ENCODE results near the gene ALK. TPM values are rescaled to one million over a fixed set of nuclear protein-coding genes. Genes with fewer than 3 reads are reported as not detected.

The ALK gene
- total RNA-seq, 2 experiments from 2014 or later: not detected

DNA sequence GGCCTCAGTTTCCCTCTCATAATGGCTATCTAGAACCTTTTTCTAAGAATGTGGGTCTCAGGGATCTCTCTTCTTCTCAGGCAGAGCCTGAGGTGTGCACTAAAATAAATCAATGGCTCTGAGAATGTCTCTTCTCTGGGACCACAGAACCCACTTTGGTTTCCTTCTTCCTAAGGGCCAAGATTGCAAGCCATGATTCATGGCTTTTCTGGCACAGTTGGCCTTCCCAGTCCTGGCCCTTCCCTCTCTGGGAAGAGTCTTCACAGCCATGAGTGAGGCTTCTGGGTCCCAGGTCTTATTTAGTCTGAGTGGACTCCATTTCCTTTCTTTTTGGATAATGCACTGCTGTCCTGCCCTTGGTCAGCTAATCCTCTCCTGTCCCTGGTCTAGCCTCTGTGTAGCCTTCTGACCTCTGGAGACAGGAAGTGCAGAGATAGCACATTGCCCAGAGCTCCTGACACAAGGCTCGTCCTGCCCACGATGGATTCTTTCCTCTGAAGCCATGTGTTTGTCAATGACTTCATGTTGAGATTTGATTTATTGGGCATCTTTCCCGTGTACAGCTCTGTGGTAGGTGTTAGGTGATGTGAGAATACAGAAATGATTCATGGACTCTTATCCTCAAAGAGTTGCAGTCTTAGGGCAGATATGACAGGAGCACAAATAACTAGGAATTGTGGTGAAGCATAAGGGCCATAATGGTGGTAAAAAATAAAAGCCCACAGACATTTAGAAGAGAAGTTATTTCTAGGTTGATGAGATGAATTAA lies 561.2 kb downstream of the ALK start:
- POLR2A ChIA-PET: interaction anchor here (0.6 kb wide), 1 partner anchor 350 kb away, joined by 3 read pairs; no protein-coding TSS in a partner anchor
- intact Hi-C loops (cut with micrococcal nuclease): no loop called here
- no peak for DNase-seq
- Mint-ChIP-seq H3K36me3 (no peaks in the 10 kb centered on the region), H3K27me3 (peaks cover 2% of the 10 kb centered on the region), H3K4me1 (ENCODE audit: low read depth) (no peaks in the 10 kb centered on the region), H3K27ac (no peak overlapping the region), H3K9me3 (no peaks in the 10 kb centered on the region), H3K4me3 (no peak overlapping the region)
- CTCF ChIA-PET: interaction anchor here (0.7 to 1.7 kb wide), 3 partner anchors 9 to 51 kb away, joined by 3 read pairs; no protein-coding TSS in a partner anchor

- CTCF ChIA-PET: no interaction called here
- intact Hi-C loops (cut with micrococcal nuclease): no loop called here
- Mint-ChIP-seq H3K36me3 (no peaks in the 10 kb centered on the region), H3K27ac (no peak overlapping the region), H3K4me3 (no peak overlapping the region), H3K9me3 (no peaks in the 10 kb centered on the region), H3K4me1 (ENCODE audit: low read depth) (no peaks in the 10 kb centered on the region), H3K27me3 (peaks cover 4% of the 10 kb centered on the region)
- DNase-seq: no peak
- POLR2A ChIA-PET: no interaction called here
These were observed 567.9 kb downstream of the ALK start for GRCh38 chr2:29353403-29353991.

GRCh38 chr2:29351916-29352591 lies 569.3 kb downstream of the ALK start:
- H3K9me3 Mint-ChIP-seq: no peaks in the 10 kb centered on the region
- intact Hi-C loops (cut with micrococcal nuclease): no loop called here
- no peaks in the 10 kb centered on the region for H3K4me1 Mint-ChIP-seq (ENCODE audit: low read depth)
- no peak overlapping the region for H3K4me3 Mint-ChIP-seq
- CTCF ChIA-PET: no interaction called here
- peaks cover 11% of the 10 kb centered on the region for H3K27me3 Mint-ChIP-seq
- no peak overlapping the region for H3K27ac Mint-ChIP-seq
- no peak for DNase-seq
- no peaks in the 10 kb centered on the region for H3K36me3 Mint-ChIP-seq
- POLR2A ChIA-PET: no interaction called here

- intact Hi-C loops (cut with micrococcal nuclease): no loop called here
- H3K9me3 Mint-ChIP-seq: no peaks in the 10 kb centered on the region
- H3K27me3 Mint-ChIP-seq: peaks cover 17% of the 10 kb centered on the region
- no peak for DNase-seq
- no peaks in the 10 kb centered on the region for H3K4me1 Mint-ChIP-seq (ENCODE audit: low read depth)
- no peak overlapping the region for H3K27ac Mint-ChIP-seq
- no peak overlapping the region for H3K4me3 Mint-ChIP-seq
- H3K36me3 Mint-ChIP-seq: no peaks in the 10 kb centered on the region
- POLR2A ChIA-PET: no interaction called here
- CTCF ChIA-PET: no interaction called here
These were observed 570.1 kb downstream of the ALK start for GRCh38 chr2:29351248-29351647.

- POLR2A ChIA-PET: no interaction called here
- H3K4me3 Mint-ChIP-seq: no peak overlapping the region
- CTCF ChIA-PET: no interaction called here
- H3K36me3 Mint-ChIP-seq: no peaks in the 10 kb centered on the region
- no peak overlapping the region for H3K27ac Mint-ChIP-seq
- intact Hi-C loops (cut with micrococcal nuclease): no loop called here
- H3K4me1 Mint-ChIP-seq (ENCODE audit: low read depth): no peaks in the 10 kb centered on the region
- no peaks in the 10 kb centered on the region for H3K9me3 Mint-ChIP-seq
- peaks cover 24% of the 10 kb centered on the region for H3K27me3 Mint-ChIP-seq
- DNase-seq: no peak
These were observed 571.9 kb downstream of the ALK start for GRCh38 chr2:29349316-29350030.

GRCh38 chr2:29347774-29348461 lies 573.5 kb downstream of the ALK start:
- H3K4me1 Mint-ChIP-seq (ENCODE audit: low read depth): no peaks in the 10 kb centered on the region
- H3K4me3 Mint-ChIP-seq: no peak overlapping the region
- H3K36me3 Mint-ChIP-seq: no peaks in the 10 kb centered on the region
- no peaks in the 10 kb centered on the region for H3K9me3 Mint-ChIP-seq
- H3K27me3 Mint-ChIP-seq: peaks cover 24% of the 10 kb centered on the region
- ChIA-PET POLR2A (no interaction called here), CTCF (no interaction called here)
- no peak overlapping the region for H3K27ac Mint-ChIP-seq
- intact Hi-C loops (cut with micrococcal nuclease): no loop called here
- no peak for DNase-seq

DNA sequence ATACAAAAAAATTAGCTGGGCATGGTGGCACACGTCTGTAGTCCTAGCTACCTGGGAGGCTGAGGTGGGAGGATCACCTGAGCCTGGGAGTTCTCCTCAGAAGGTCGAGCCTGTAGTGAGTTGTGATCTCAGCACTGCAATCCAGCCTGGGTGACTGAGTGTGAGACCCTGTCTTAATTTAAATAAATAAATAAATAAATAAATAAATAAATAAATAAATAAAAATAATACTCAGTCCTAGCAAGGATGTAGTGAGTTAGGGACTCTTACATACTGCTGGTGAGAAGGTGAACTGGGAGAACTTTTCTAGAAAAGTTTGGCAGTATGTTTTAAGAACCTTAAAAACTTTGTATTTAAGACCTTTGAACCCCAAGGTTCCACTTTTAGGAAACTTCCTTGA lies 576.1 kb downstream of the ALK start:
- Mint-ChIP-seq H3K27ac (no peak overlapping the region), H3K27me3 (peaks cover 24% of the 10 kb centered on the region), H3K36me3 (no peaks in the 10 kb centered on the region), H3K9me3 (no peaks in the 10 kb centered on the region), H3K4me1 (ENCODE audit: low read depth) (no peaks in the 10 kb centered on the region), H3K4me3 (no peak overlapping the region)
- intact Hi-C loops (cut with micrococcal nuclease): no loop called here
- no peak for DNase-seq
- ChIA-PET CTCF (no interaction called here), POLR2A (no interaction called here)

GRCh38 chr2:29343830-29344229 lies 577.6 kb downstream of the ALK start:
- POLR2A ChIA-PET: no interaction called here
- no peak overlapping the region for H3K4me3 Mint-ChIP-seq
- CTCF ChIA-PET: no interaction called here
- no peaks in the 10 kb centered on the region for H3K4me1 Mint-ChIP-seq (ENCODE audit: low read depth)
- DNase-seq: no peak
- no peak overlapping the region for H3K27ac Mint-ChIP-seq
- intact Hi-C loops (cut with micrococcal nuclease): no loop called here
- no peaks in the 10 kb centered on the region for H3K36me3 Mint-ChIP-seq
- peaks cover 23% of the 10 kb centered on the region for H3K27me3 Mint-ChIP-seq
- no peaks in the 10 kb centered on the region for H3K9me3 Mint-ChIP-seq

- H3K27me3 Mint-ChIP-seq: peaks cover 6% of the 10 kb centered on the region
- no peak for DNase-seq
- H3K27ac Mint-ChIP-seq: no peak overlapping the region
- H3K36me3 Mint-ChIP-seq: no peaks in the 10 kb centered on the region
- CTCF ChIA-PET: interaction anchor here (1.6 to 1.7 kb wide), 2 partner anchors 27 to 29 kb away, joined by 4 to 5 read pairs; no protein-coding TSS in a partner anchor
- H3K4me1 Mint-ChIP-seq (ENCODE audit: low read depth): no peaks in the 10 kb centered on the region
- intact Hi-C loops (cut with micrococcal nuclease): no loop called here
- no peaks in the 10 kb centered on the region for H3K9me3 Mint-ChIP-seq
- POLR2A ChIA-PET: no interaction called here
- no peak overlapping the region for H3K4me3 Mint-ChIP-seq
These were observed 584.8 kb downstream of the ALK start for GRCh38 chr2:29336341-29337241.

DNA sequence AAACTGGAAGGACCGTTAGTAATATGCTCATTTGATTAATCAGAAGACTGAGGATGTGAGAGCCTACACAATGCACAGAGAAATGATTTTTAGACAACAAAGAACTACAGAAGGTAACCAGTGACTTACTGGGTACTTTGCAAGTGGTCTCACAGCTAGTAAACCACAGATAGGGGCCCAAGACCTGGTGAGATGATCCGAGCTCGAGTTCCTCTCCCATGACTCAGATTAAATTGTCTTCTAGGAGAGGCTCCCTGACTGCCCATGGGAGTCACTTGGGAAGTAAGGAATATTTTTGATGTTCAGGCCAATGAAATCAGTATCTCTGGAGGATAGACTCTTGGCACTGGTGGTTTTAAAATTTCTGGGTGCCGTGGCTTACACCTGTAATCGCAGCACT lies 586.0 kb downstream of the ALK start:
- no peaks in the 10 kb centered on the region for H3K4me1 Mint-ChIP-seq (ENCODE audit: low read depth)
- POLR2A ChIA-PET: no interaction called here
- no peaks in the 10 kb centered on the region for H3K36me3 Mint-ChIP-seq
- H3K9me3 Mint-ChIP-seq: no peaks in the 10 kb centered on the region
- H3K27ac Mint-ChIP-seq: no peak overlapping the region
- intact Hi-C loops (cut with micrococcal nuclease): no loop called here
- DNase-seq: no peak
- CTCF ChIA-PET: no interaction called here
- peaks cover 6% of the 10 kb centered on the region for H3K27me3 Mint-ChIP-seq
- no peak overlapping the region for H3K4me3 Mint-ChIP-seq

DNA sequence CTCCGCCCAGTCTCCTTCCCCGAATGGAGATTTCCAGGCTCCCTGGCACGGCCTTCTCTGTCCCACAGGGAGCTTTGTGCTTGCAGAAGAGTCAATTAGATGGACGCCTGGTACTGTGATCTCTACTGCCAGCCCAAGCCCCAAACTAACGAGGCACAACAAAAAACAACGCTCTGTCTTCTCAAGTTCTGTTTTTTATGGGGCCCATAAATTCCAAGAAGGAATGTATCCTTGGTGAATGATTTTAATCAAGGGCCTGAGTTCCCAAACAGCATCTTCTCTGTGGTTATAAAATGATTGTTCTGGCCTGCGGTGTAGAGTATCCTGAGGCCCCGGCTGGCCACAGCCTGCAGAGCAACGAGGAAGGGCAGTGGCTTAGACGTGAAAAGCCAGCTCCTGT lies 586.7 kb downstream of the ALK start:
- Mint-ChIP-seq H3K4me1 (ENCODE audit: low read depth) (no peaks in the 10 kb centered on the region), H3K36me3 (no peaks in the 10 kb centered on the region), H3K9me3 (no peaks in the 10 kb centered on the region), H3K4me3 (no peak overlapping the region), H3K27ac (no peak overlapping the region), H3K27me3 (peaks cover 6% of the 10 kb centered on the region)
- intact Hi-C loops (cut with micrococcal nuclease): no loop called here
- ChIA-PET CTCF (no interaction called here), POLR2A (no interaction called here)
- no peak for DNase-seq
